Karpas-422 (cell line): ENCODE data around the gene DDX55. TPM values are rescaled to one million over a fixed set of nuclear protein-coding genes. Genes with fewer than 3 reads are reported as not detected.
"Not testable (repeated sequence)": the region's sequence is repeated elsewhere in the genome, so short reads cannot be mapped to it uniquely, and the experiment has no call there.

Source experiments
- DNase-seq: peaks from one replicate; pipeline ENCODE4 v3.0.0-alpha.2; 2015
- H2AFZ ChIP-seq: fragments of 200-600 bp; sonication (generic); 2 replicates; pipeline ENCODE4 v1.6.1; 2014; ENCODE audit warnings: antibody characterized with exemption, low read length, mixed read lengths
- H3K27ac ChIP-seq: fragments of 200-600 bp; sonication (generic); 2 replicates; pipeline ENCODE4 v1.5.1; 2014; ENCODE audit warnings: mild to moderate bottlenecking, low read length, moderate library complexity
- H3K27me3 ChIP-seq: fragments of 200-600 bp; sonication (generic); 2 replicates; pipeline ENCODE4 v1.6.1; 2014; ENCODE audit warnings: low read length, mixed read lengths
- H3K36me3 ChIP-seq: fragments of 200-600 bp; sonication (generic); 2 replicates; pipeline ENCODE4 v1.6.1; 2014; ENCODE audit warnings: low read length, mixed read lengths; ENCODE audit not compliant: insufficient read depth
- H3K4me1 ChIP-seq: fragments of 200-600 bp; sonication (generic); 2 replicates; pipeline ENCODE4 v1.6.1; 2014; ENCODE audit warnings: mild to moderate bottlenecking, low read length, mixed read lengths
- H3K4me2 ChIP-seq: fragments of 200-600 bp; sonication (generic); 2 replicates; pipeline ENCODE4 v1.6.1; 2014; ENCODE audit warnings: low read length, low read depth, mild to moderate bottlenecking; ENCODE audit not compliant: poor library complexity, severe bottlenecking
- H3K4me3 ChIP-seq: fragments of 200-600 bp; sonication (generic); 2 replicates; pipeline ENCODE4 v1.5.1; 2014; ENCODE audit warnings: mild to moderate bottlenecking, antibody characterized with exemption, low read length, mixed read lengths
- H3K79me2 ChIP-seq: fragments of 200-600 bp; sonication (generic); 2 replicates; pipeline ENCODE4 v1.6.1; 2014; ENCODE audit warnings: mild to moderate bottlenecking, low read length, mixed read lengths
- H3K9ac ChIP-seq: fragments of 200-600 bp; sonication (generic); 2 replicates; pipeline ENCODE4 v1.6.0; 2014; ENCODE audit warnings: low read length
- H3K9me2 ChIP-seq: fragments of 200-600 bp; sonication (generic), shearing (Covaris generic); replicated peaks from 2 replicates; pipeline ENCODE4 v1.6.0; 2014; ENCODE audit warnings: mild to moderate bottlenecking, low read length, moderate library complexity; ENCODE audit not compliant: insufficient read depth
- H3K9me3 ChIP-seq: fragments of 300-700, 200-600 bp; sonication (generic); 2 replicates; pipeline ENCODE4 v1.6.1; 2014; ENCODE audit warnings: low read length, mixed read lengths
- H4K20me1 ChIP-seq: fragments of 200-600 bp; sonication (generic); 2 replicates; pipeline ENCODE4 v1.6.1; 2014; ENCODE audit warnings: mild to moderate bottlenecking, antibody characterized with exemption, low read length, low read depth; ENCODE audit not compliant: insufficient read depth
- total RNA-seq: library from RNA; depleted of rRNA; stranded (reverse); fragments of >200 nt; shearing (Covaris generic); gene quantifications from 2 replicates; pipeline ENCODE4 v1.2.3, GENCODE V29; 2014; ENCODE audit warnings: low replicate concordance

DDX55 gene
- total RNA-seq, 1 experiment from 2014 or later = 36.4 TPM

DNA sequence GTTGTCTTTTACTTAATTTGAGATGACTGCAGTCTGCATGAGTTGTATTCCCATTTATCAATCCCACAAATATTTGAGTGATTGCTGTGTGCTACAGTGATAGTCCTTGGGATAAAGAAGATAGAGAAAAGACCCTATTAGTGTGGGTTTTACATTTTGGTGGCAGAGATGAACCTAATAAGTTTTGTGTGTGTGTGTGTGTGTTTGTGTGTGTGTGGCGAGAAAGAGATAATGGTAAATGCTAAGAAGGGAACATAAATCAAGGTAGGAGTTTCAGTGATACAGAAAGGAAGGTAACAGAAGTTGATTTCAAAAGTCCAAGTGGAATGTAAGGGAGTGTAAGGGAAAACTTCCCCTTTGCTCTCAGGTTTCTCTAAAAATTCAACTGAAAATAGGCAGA lies 2.6 kb upstream of the DDX55 start:
- no peak for DNase-seq
- H3K9me3 ChIP-seq = no peaks in the 10 kb centered on the region
- H3K27me3 ChIP-seq = no peaks in the 10 kb centered on the region
- peaks cover 13% of the 10 kb centered on the region for H3K4me1 ChIP-seq
- H4K20me1 ChIP-seq = peaks cover 3% of the 10 kb centered on the region
- no peak overlapping the region for H3K27ac ChIP-seq
- H2AFZ ChIP-seq = no peak overlapping the region
- no peak overlapping the region for H3K9ac ChIP-seq
- H3K36me3 ChIP-seq = peaks cover 32% of the 10 kb centered on the region; the same call in 1 of the 2 replicates
- no peaks in the 10 kb centered on the region for H3K9me2 ChIP-seq
- no peak overlapping the region for H3K4me3 ChIP-seq
- no peak overlapping the region for H3K4me2 ChIP-seq
- H3K79me2 ChIP-seq = peaks cover 46% of the 10 kb centered on the region

DNA sequence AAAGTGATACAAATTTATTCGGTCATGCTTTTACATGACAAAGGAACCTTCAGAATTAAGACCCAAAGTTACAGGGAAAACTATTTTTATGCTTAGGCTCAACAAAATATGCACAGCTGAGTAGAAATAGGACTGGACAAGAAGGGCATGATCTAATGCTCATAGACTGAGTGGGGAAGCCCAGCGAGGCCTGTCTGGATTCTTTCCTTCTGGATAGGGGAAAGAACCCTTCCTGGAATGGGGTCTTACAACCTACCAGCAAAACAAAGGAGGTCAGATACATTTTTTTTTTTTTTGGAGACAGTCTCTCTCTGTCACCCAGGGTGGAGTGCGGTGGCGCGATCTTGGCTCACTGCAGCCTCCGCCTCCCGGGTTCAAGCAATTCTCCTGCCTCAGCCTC lies 2.2 kb upstream of the DDX55 start:
- no peak overlapping the region for H3K4me2 ChIP-seq
- H3K4me3 ChIP-seq = no peak overlapping the region

GRCh38 chr12:123602651-123603195 lies 824 bp downstream of the DDX55 start:
- peaks cover 3% of the 10 kb centered on the region; the same call in 1 of the 2 replicates for H4K20me1 ChIP-seq
- peaks cover 13% of the 10 kb centered on the region for H3K4me1 ChIP-seq
- DNase-seq = peak; percentile 70
- H3K36me3 ChIP-seq = peaks cover 32% of the 10 kb centered on the region; the same call in 1 of the 2 replicates
- no peaks in the 10 kb centered on the region for H3K9me3 ChIP-seq
- peak overlapping the region; percentile 97 for H3K9ac ChIP-seq
- no peaks in the 10 kb centered on the region for H3K9me2 ChIP-seq
- peak overlapping the region; percentile 85 for H3K4me2 ChIP-seq
- peak overlapping the region; percentile 90 for H3K4me3 ChIP-seq
- no peaks in the 10 kb centered on the region for H3K27me3 ChIP-seq
- H2AFZ ChIP-seq = no peak overlapping the region
- peak overlapping the region; percentile 51; the same call in 1 of the 2 replicates for H3K27ac ChIP-seq
- H3K79me2 ChIP-seq = peaks cover 66% of the 10 kb centered on the region

More for the DNA sequence above, 2.2 kb upstream of the DDX55 start:
- Histone ChIP-seq H3K9me2 (no peaks in the 10 kb centered on the region), H3K4me1 (peaks cover 13% of the 10 kb centered on the region), H3K9me3 (no peaks in the 10 kb centered on the region), H3K79me2 (peaks cover 50% of the 10 kb centered on the region), H3K36me3 (peaks cover 35% of the 10 kb centered on the region; the same call in 1 of the 2 replicates), H3K27me3 (no peaks in the 10 kb centered on the region), H2AFZ (no peak overlapping the region), H3K9ac (no peak overlapping the region), H3K27ac (no peak overlapping the region), H4K20me1 (peaks cover 3% of the 10 kb centered on the region)
- no peak for DNase-seq

- Histone ChIP-seq H3K9ac (0 out of 2 replicates have a peak overlapping the region, but pooled peaks have one; percentile 97), H3K4me3 (peak overlapping the region; percentile 90), H3K4me1 (peaks cover 13% of the 10 kb centered on the region), H3K79me2 (peaks cover 71% of the 10 kb centered on the region), H3K4me2 (peak overlapping the region; percentile 85), H3K36me3 (peaks cover 35% of the 10 kb centered on the region; the same call in 1 of the 2 replicates)
- H3K27ac ChIP-seq, H2AFZ ChIP-seq, H3K9me3 ChIP-seq, DNase-seq, H4K20me1 ChIP-seq, H3K27me3 ChIP-seq, H3K9me2 ChIP-seq: not testable (repeated sequence)
These were observed 1.6 kb downstream of the DDX55 start for GRCh38 chr12:123603495-123603894.

DNA sequence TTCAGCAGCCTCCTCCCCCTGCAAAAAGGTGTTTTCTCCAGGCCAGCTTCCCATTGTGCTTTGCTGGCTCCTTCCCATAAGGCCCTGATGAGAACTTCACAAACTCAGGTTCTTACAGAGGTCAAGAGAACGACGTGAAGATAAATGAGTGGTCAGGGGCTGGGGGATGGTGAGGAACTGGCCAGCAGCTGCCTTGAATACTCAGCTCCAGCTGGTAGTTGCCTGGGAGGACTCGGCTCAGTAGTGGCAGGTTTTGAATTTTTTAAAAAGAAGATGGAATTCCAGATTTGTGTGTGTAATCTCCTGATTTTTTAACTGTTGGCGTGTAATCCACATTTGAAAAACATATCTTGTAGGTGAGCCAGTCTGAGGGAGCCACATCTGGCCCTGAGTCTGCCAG lies 5.9 kb downstream of the DDX55 start:
- no peaks in the 10 kb centered on the region for H3K9me3 ChIP-seq
- peaks cover 69% of the 10 kb centered on the region for H3K36me3 ChIP-seq
- peaks cover 67% of the 10 kb centered on the region for H3K79me2 ChIP-seq
- H3K4me1 ChIP-seq = peaks cover 8% of the 10 kb centered on the region
- no peaks in the 10 kb centered on the region for H3K27me3 ChIP-seq
- H3K9me2 ChIP-seq = no peaks in the 10 kb centered on the region
- H3K4me3 ChIP-seq = no peak overlapping the region
- no peak overlapping the region for H3K9ac ChIP-seq
- H3K27ac ChIP-seq = no peak overlapping the region
- peaks cover 8% of the 10 kb centered on the region; the same call in 1 of the 2 replicates for H4K20me1 ChIP-seq
- no peak overlapping the region for H2AFZ ChIP-seq
- H3K4me2 ChIP-seq = no peak overlapping the region
- DNase-seq = no peak

GRCh38 chr12:123608182-123608581 lies 6.3 kb downstream of the DDX55 start:
- Histone ChIP-seq H3K4me2 (no peak overlapping the region), H3K79me2 (peaks cover 63% of the 10 kb centered on the region), H3K9me2 (no peaks in the 10 kb centered on the region), H3K4me1 (peaks cover 4% of the 10 kb centered on the region), H3K9ac (no peak overlapping the region), H3K36me3 (peaks cover 74% of the 10 kb centered on the region), H4K20me1 (peaks cover 5% of the 10 kb centered on the region; the same call in 1 of the 2 replicates), H3K4me3 (no peak overlapping the region), H3K9me3 (no peaks in the 10 kb centered on the region), H3K27me3 (no peaks in the 10 kb centered on the region), H2AFZ (no peak overlapping the region), H3K27ac (no peak overlapping the region)
- no peak for DNase-seq

DNA sequence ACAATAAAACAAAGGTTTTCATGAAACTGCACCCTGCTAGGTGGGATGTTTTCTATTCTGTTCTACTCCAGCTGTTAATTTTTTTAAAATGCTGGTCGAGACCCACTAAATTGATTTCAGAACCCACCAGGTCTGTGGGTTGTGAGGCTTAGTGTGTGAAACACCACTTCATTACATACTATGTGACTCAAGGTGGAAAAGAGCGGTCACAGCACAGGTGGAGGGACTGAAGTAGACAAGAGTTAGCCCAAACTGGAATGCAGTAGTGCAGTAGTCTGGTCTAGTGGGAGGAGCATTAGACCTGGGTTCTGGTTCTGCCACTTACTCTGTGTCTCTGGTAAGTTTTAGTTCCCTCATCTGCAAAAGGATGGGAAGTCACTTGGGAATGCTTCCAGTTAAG lies 12.2 kb downstream of the DDX55 start:
- DNase-seq = no peak
- Histone ChIP-seq H2AFZ (no peak overlapping the region), H3K9ac (no peak overlapping the region), H3K4me2 (no peak overlapping the region), H3K9me3 (no peaks in the 10 kb centered on the region), H4K20me1 (peaks cover 5% of the 10 kb centered on the region; the same call in 1 of the 2 replicates), H3K79me2 (peaks cover 13% of the 10 kb centered on the region), H3K36me3 (peaks cover 52% of the 10 kb centered on the region), H3K4me1 (no peaks in the 10 kb centered on the region), H3K4me3 (no peak overlapping the region), H3K27me3 (no peaks in the 10 kb centered on the region), H3K27ac (no peak overlapping the region), H3K9me2 (no peaks in the 10 kb centered on the region)

DNA sequence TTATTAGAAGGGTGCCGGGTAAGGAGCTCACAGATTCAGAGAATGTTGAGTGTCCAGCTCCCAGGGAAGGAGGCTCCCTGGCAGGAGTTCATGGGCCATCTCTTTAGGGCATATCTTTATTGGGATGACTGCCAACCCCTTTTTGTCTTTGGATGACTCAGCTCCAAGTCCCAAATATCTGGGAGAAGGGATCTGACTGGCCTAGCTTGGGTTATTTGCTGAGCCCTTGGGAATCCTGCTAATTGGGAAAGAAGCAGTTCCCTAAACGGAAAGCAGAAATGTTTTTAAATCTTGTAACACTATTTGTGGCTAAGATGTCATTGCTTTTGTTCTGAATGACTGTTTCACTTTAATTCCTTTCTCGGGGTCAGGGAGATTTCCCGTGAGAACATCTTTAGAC lies 12.6 kb downstream of the DDX55 start:
- H3K9ac ChIP-seq = no peak overlapping the region
- H4K20me1 ChIP-seq = peaks cover 5% of the 10 kb centered on the region; the same call in 1 of the 2 replicates
- H3K79me2 ChIP-seq = peaks cover 13% of the 10 kb centered on the region
- peaks cover 52% of the 10 kb centered on the region for H3K36me3 ChIP-seq
- no peaks in the 10 kb centered on the region for H3K9me2 ChIP-seq
- DNase-seq = no peak
- H3K27ac ChIP-seq = no peak overlapping the region
- H3K27me3 ChIP-seq = no peaks in the 10 kb centered on the region
- H3K4me3 ChIP-seq = no peak overlapping the region
- no peak overlapping the region for H3K4me2 ChIP-seq
- H2AFZ ChIP-seq = no peak overlapping the region
- H3K9me3 ChIP-seq = no peaks in the 10 kb centered on the region
- H3K4me1 ChIP-seq = no peaks in the 10 kb centered on the region
